ENCODE results near the gene DYNC2H1.
"Not testable (repeated sequence)": the region's sequence is repeated elsewhere in the genome, so short reads cannot be mapped to it uniquely, and the experiment has no call there.

The DYNC2H1 gene

DNA sequence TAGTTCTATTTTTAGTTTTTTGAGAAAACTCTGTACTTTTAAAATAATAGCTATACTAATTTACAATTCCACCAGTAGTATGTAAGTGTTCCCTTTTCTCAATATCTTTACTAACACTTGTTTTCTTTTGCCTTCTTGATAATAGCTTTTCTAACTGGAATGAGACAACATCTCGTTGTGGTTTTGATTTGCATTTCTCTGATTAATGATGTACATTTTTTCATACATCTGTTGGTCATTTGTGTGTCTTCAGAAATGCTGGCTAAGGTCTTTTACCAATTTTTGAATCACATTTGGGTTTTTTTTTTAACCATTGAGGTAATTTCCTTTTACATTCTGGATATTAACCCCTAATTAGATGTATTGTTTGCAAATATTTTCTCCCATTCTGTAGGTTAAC, 258.9 kb downstream of the DYNC2H1 start:
- DNase-seq (ENCODE audit: low read depth in 1 of 2, low spot score in 1 of 2), result no peak

GRCh38 chr11:103370076-103370475, 260.9 kb downstream of the DYNC2H1 start:
- DNase-seq (ENCODE audit: low read depth in 1 of 2, low spot score in 1 of 2), result no peak

- DNase-seq (ENCODE audit: low read depth in 1 of 2, low spot score in 1 of 2), result no peak
Observed at GRCh38 chr11:103372906-103373305, 263.7 kb downstream of the DYNC2H1 start.

DNA sequence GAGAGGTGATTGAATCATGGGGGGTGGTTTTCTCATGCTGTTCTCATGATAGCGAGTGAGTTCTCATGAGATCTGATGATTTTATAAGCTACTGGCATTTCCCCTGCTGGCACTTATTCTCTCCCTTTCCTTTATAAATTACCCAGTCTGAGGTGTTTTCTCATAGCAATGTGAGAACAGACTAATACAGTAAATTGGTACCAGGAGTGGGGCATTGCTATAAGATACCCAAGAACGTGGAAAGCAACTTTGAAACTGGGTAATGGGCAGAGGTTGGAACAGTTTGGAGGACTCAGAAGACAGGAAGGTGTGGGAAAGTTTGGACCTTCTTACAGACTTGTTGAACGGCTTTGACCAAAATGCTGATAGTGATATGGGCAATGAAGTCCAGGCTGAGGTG, 265.0 kb downstream of the DYNC2H1 start:
- DNase-seq (ENCODE audit: low read depth in 1 of 2, low spot score in 1 of 2), result not testable (repeated sequence)

DNA sequence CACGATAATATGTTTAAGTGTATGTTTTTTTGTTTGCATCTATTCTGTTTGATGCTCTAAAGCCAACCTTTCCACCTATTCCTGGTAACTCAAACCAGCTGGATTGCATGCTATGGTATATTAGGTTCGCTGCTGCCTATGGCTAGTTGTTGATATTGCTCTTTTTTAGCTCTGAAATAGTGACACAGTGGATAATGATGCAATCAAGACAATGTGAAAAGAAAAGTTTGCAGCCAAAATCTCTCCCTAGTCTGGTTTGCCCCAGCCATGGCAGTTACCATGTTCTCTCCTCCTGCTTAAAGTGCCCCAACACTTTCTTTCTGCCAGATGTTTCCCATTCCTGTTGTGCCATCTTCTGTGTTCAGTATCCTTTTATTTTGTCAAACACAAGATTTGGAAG, 269.7 kb downstream of the DYNC2H1 start:
- no peak for DNase-seq (ENCODE audit: low read depth in 1 of 2, low spot score in 1 of 2)

- DNase-seq (ENCODE audit: low read depth in 1 of 2, low spot score in 1 of 2), result no peak
Observed at GRCh38 chr11:103380031-103380430, 270.8 kb downstream of the DYNC2H1 start.

DNA sequence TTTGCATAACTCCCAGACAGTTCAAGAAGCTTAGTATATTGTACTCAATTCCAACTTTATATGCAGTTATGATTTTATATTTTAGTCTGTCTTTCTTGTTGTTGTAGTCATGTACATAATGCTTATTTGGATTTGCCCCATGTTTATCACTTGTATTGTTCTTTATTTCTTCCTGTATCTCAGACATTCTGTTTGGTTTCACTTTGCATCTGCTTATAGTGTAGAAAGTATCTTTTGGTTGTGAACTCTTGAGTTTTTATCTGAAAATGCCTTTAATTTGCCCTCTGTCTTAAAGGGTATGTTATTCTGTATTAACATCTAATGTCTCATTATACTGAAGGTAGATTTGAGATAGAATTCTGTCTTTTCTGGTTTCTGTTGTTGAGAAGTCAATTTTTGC, 275.4 kb downstream of the DYNC2H1 start:
- no peak for DNase-seq (ENCODE audit: low read depth in 1 of 2, low spot score in 1 of 2)

DNA sequence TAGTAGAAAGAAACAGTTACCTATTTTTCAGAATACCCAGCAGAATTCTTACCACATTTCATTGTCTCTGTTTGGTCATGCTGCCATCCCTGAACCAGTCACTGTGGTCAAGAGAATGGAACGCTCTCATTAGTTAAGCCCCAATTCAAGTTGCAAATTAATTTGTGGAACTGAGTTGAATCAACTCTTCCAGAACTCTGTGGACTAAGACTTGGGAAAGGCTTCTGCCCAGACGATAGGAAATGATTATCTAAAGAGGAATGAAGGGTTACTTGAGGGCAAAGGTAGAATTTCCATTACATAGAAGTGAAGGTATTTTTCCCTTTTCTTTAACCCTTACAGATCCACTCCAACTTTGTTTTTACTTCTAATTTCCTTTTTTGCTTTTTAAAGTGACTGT, 286.4 kb downstream of the DYNC2H1 start:
- no peak for DNase-seq (ENCODE audit: low read depth in 1 of 2, low spot score in 1 of 2)

- DNase-seq (ENCODE audit: low read depth in 1 of 2, low spot score in 1 of 2), result no peak
Observed at GRCh38 chr11:103396237-103396636, 287.0 kb downstream of the DYNC2H1 start.

GRCh38 chr11:103397369-103397768, 288.1 kb downstream of the DYNC2H1 start:
- DNase-seq (ENCODE audit: low read depth in 1 of 2, low spot score in 1 of 2), result no peak

GRCh38 chr11:103398829-103399228, 289.6 kb downstream of the DYNC2H1 start:
- no peak for DNase-seq (ENCODE audit: low read depth in 1 of 2, low spot score in 1 of 2)

GRCh38 chr11:103406357-103406756, 297.1 kb downstream of the DYNC2H1 start:
- DNase-seq (ENCODE audit: low read depth in 1 of 2, low spot score in 1 of 2), result no peak

DNA sequence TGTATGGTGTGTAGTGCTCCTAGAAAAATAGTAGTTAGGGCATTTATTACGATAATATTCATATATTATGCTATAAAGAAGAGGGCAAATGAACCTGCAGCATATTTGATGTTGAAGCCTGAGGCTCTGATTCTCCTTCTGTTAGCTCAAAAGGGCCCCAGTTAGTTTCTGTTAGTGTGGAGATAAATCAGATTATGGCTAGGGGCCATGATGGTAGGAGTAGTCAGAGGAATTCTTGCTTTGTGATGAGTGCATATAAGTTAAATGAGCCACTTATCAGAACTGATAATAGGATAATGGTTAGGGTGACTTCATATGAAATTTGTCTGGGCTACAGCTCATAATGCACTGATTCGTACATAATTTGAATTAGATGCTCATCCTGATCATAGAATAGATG, 298.4 kb downstream of the DYNC2H1 start:
- no peak for DNase-seq (ENCODE audit: low read depth in 1 of 2, low spot score in 1 of 2)

- DNase-seq (ENCODE audit: low read depth in 1 of 2, low spot score in 1 of 2), result no peak
Observed at GRCh38 chr11:103413266-103413888, 304.2 kb downstream of the DYNC2H1 start.

DNA sequence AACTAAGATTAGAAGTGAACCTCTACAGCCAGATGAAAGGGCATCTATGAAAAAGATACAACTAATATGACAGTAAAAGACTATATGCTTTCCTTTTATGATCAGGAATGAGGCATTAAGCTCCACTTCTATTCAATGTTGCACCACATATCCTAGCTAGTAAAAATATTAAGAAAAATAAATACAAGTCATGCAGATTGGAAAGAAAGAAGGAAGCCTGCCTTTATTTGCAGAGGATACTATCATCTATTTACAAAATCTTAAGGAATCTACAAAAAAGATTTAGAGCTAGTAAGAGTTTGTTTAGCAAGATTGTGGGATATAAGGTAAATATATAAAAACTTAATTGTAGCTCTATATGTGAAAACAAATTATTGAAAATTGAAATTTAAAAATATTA, 308.8 kb downstream of the DYNC2H1 start:
- DNase-seq (ENCODE audit: low read depth in 1 of 2, low spot score in 1 of 2), result no peak

GRCh38 chr11:103420593-103420992, 311.4 kb downstream of the DYNC2H1 start:
- no peak for DNase-seq (ENCODE audit: low read depth in 1 of 2, low spot score in 1 of 2)

GRCh38 chr11:103433386-103434072, 324.3 kb downstream of the DYNC2H1 start:
- DNase-seq (ENCODE audit: low read depth in 1 of 2, low spot score in 1 of 2), result no peak

DNA sequence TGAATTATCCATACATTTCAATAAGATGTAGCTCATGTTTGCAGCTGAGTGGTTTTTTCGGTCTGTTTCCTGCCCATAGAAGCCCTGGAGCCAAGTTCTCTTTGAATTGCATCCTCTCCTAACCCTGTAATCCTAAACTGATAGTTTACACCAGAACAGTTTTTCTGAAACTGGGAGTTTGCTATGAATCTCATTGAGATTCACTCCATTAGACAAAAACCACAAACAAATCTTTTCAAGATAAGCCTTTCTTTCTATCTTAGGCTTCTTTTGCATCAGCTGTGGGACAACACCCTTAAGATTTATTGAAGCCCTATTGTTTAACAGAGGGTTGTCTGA, 324.8 kb downstream of the DYNC2H1 start:
- no peak for DNase-seq (ENCODE audit: low read depth in 1 of 2, low spot score in 1 of 2)

- DNase-seq (ENCODE audit: low read depth in 1 of 2, low spot score in 1 of 2), result no peak
Observed at GRCh38 chr11:103436131-103436770, 327.0 kb downstream of the DYNC2H1 start.

GRCh38 chr11:103441021-103441420, 331.8 kb downstream of the DYNC2H1 start:
- no peak for DNase-seq (ENCODE audit: low read depth in 1 of 2, low spot score in 1 of 2)

GRCh38 chr11:103448966-103449365, 339.7 kb downstream of the DYNC2H1 start:
- no peak for DNase-seq (ENCODE audit: low read depth in 1 of 2, low spot score in 1 of 2)

- no peak for DNase-seq (ENCODE audit: low read depth in 1 of 2, low spot score in 1 of 2)
Observed at GRCh38 chr11:103450241-103450640, 341.0 kb downstream of the DYNC2H1 start.

DNA sequence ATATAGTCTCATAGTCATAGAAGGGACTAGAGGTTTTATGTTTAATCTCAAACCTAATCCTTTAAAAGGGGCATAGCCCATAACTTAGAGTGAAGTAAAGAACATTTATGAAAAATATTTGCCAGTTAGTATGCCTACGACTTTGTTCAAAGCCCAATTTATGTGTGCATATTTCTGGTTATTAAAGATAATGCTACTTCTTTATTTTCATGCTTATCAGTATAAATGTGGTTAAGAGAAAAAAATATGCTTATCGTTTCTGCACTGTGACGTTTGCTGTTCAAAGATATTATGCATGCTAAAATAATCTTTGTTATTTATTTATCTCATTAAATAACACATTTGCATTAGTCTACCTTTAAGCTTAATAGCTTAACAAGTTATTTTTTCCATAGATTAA, 343.9 kb downstream of the DYNC2H1 start:
- DNase-seq (ENCODE audit: low read depth in 1 of 2, low spot score in 1 of 2), result no peak

Measured in activated CD4-positive, alpha-beta T cell treated with anti-CD3 and anti-CD28 coated beads, Interleukin-2, amount 50 U/mL, for 24 hours (primary cell).